ENCODE data around the gene VAV3. TPM values are rescaled to one million over a fixed set of nuclear protein-coding genes. Genes with fewer than 3 reads are reported as not detected.

VAV3 gene
- total and polyA plus RNA-seq, 10 of the 15 experiments (the other 5 are each of a cell fraction or from before 2014, with no cell fraction given) = 0.84 to 5.5 (median 3.4) TPM

- Histone ChIP-seq H3K4me1 (ENCODE audit: control insufficient read depth, insufficient read depth, low read length) (peaks cover 2% of the 10 kb centered on the region), H3K27ac (ENCODE audit: control insufficient read depth, insufficient read depth) (no peak overlapping the region), H3K9ac (ENCODE audit: control insufficient read depth, insufficient read depth, low read length) (no peak overlapping the region), H3K36me3 (ENCODE audit: control insufficient read depth in 2 of 2, insufficient read depth in 2 of 2, low read length in 1 of 2) (no peaks in the 10 kb centered on the region), H4K20me1 (ENCODE audit: control insufficient read depth, insufficient read depth) (no peaks in the 10 kb centered on the region), H3K4me2 (ENCODE audit: control insufficient read depth, insufficient read depth) (no peak overlapping the region), H3K79me2 (ENCODE audit: control insufficient read depth, insufficient read depth, low read length) (no peaks in the 10 kb centered on the region; the same call in 1 of the 2 replicates), H3K9me3 (replicated peaks; ENCODE audit: control insufficient read depth, insufficient read depth, low read length) (no peaks in the 10 kb centered on the region; the same call in 2 of the 3 replicates), H3K27me3 (replicated peaks in 1 of 2; ENCODE audit: control insufficient read depth in 2 of 2, insufficient read depth in 2 of 2, low read length in 1 of 2) (no peaks in the 10 kb centered on the region; a peak in 1 of 4 replicates), H3K4me3 (no peak overlapping the region), H2AFZ (ENCODE audit: control insufficient read depth, low read depth, low read length) (no peak overlapping the region)
- ATAC-seq (no peak), DNase-seq (ENCODE audit: low read depth, low spot score) (no peak), FAIRE-seq (no peak)
- TF ChIP-seq E2F4 (IDR thresholded peaks at IDR 0.05; ENCODE audit: low read depth, low read length) = no peak
- no peak for TF ChIP-seq SMAD5 (IDR thresholded peaks at IDR 0.05; ENCODE audit: low read depth)
- TF ChIP-seq SMC3 (IDR thresholded peaks at IDR 0.05; ENCODE audit: borderline replicate concordance, low read length) = no peak
- TF ChIP-seq TCF12 (IDR thresholded peaks at IDR 0.05; ENCODE audit: low read depth, low read length) = no peak
- no peak for TF ChIP-seq USF1 (IDR thresholded peaks at IDR 0.05; ENCODE audit: borderline replicate concordance, extremely low read length, insufficient read depth, low read depth, low read length)
- TF ChIP-seq ZNF622 (IDR thresholded peaks at IDR 0.05) = no peak
- TF ChIP-seq EED (IDR thresholded peaks at IDR 0.05; ENCODE audit: low read depth) = no peak
- TF ChIP-seq SMARCA5 (IDR thresholded peaks at IDR 0.05) = no peak
- TF ChIP-seq SUPT20H (IDR thresholded peaks at IDR 0.05; ENCODE audit: borderline replicate concordance, control insufficient read depth, low read depth, low read length) = no peak
- no peak for TF ChIP-seq CHD1 (IDR thresholded peaks at IDR 0.05; ENCODE audit: low read depth, low read length)
- no peak for TF ChIP-seq BACH1 (IDR thresholded peaks at IDR 0.05; ENCODE audit: borderline replicate concordance)
- no peak for TF ChIP-seq POLR2AphosphoS5 (IDR thresholded peaks at IDR 0.05; ENCODE audit: low read length)
- no peak for TF ChIP-seq TAF1 (IDR thresholded peaks at IDR 0.05; ENCODE audit: borderline replicate concordance, low read depth, low read length)
- TF ChIP-seq YY1 (IDR thresholded peaks at IDR 0.05; ENCODE audit: low read depth, low read length) = no peak
- no peak for TF ChIP-seq RELB (IDR thresholded peaks at IDR 0.05; ENCODE audit: low read depth)
- TF ChIP-seq E2F8 (IDR thresholded peaks at IDR 0.05; ENCODE audit: low read depth, partially characterized antibody) = no peak
- no peak for TF ChIP-seq PAX8 (IDR thresholded peaks at IDR 0.05)
- no peak for TF ChIP-seq ZBED1 (IDR thresholded peaks at IDR 0.05; ENCODE audit: borderline replicate concordance)
- TF ChIP-seq PBX3 (IDR thresholded peaks at IDR 0.05; ENCODE audit: insufficient replicate concordance, low read depth, low read length) = no peak
- POLR2A ChIA-PET = no interaction called here
- RAD21 ChIA-PET (ENCODE audit: unreplicated experiment) = no interaction called here
- SMC1A ChIA-PET (ENCODE audit: uncharacterized antibody, unreplicated experiment) = no interaction called here
- no TSS peak for BruUV-seq (replicated peaks)
- intact Hi-C loops (cut with micrococcal nuclease; ENCODE audit: unreplicated experiment) = no loop called here
- WGBS (ENCODE audit: insufficient coverage, insufficient replicate concordance, low lambda C conversion rate, missing lambda C conversion rate) = 51% methylated on average over 4 of the region's 4 CpGs
- in situ Hi-C loops (cut with MboI) = no loop called here
- CTCF ChIA-PET = no interaction called here
These were observed 21.3 kb downstream of the VAV3 start for GRCh38 chr1:107943694-107944093.

Data from GM12878 (cell line).